Activated T-helper 1 cell treated with Interleukin-2 at 50 U/mL for 16 hours (primary cell): ENCODE measurements around the gene NAT14.
A peak's percentile ranks its signal among the peaks of the same experiment; 100 is the strongest.

Experiments
- DNase-seq: peaks from one replicate; pipeline ENCODE4 v3.0.0-alpha.2; 2020; ENCODE audit warnings: low read depth

Gene NAT14

DNA sequence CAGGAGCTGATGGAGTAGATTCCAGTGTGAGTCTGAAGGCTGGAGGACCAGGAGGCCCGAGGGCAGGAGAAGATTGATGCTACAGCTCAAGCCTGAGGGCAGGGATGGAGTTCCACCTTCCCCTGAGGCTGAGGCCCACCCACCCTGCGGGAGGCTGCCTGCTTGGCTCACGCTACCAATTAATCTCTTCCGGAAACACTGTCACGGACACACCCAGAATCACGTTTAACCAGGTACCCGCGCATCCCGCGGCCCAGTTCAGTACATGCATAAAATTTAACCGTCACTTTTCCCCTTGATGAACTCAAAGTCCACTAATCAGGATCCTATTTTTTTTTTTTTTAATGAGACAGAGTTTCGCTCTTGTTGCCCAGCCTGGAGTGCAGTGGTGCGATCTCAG lies 13.7 kb upstream of the NAT14 start:
- DNase-seq, result no peak

DNA sequence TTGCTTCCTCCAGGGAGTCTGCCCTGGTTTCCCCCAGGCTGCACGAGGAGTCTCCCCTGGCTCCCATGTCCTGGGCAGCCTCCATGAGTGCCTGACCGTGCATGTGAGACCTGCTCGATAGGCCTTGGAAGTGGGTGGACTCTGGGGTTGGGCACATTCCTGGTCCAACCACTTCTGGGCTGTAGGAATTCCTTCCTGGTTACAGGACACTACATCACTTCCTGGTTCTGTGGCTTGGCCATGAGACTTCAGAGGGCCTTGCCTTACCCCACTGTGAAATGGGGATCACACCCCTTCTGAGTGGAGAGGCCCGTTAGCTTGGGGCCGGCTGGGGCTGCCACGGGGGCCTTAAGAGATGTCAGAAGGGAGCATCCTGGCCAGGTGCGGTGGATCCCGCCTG lies 12.5 kb upstream of the NAT14 start:
- no peak for DNase-seq

DNA sequence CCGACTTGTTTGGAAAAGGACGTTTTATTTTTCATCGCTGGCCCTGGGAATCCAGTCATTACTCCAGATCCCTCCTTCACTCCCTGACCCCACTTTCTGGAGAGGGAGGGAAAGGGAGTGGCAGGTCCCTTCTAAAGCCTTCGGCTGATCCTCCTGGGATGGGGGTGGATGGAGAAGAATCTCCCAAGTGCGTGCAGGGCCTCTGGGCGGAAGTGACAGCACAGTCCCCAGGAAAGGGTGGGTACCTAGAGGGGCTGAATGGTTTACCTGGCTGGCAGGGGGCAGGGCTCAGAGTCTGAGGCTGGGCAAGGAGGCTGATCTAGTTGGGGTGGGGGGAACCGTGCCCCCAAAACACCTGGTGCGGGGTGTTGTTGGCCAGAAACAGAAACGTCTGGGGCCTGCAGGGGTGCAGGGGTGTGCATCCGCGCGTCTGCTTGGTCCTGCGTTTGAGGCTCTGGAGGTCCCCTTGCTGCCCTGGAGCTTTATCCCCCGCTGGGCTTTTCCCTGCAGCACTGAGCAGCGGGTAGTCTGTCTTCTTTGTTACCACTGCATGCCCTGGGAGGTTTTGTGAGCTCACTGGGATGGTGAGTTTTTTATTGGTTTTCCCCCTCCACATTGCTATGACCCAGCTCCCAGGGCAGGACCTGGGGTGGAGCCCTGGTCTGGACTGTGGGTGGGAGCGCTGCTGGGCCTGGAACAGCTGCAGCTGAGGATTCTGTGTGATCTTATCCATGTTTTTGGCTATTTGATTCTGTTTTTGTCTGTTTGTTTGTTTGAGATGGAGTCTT lies 11.6 kb upstream of the NAT14 start:
- no peak for DNase-seq

DNA sequence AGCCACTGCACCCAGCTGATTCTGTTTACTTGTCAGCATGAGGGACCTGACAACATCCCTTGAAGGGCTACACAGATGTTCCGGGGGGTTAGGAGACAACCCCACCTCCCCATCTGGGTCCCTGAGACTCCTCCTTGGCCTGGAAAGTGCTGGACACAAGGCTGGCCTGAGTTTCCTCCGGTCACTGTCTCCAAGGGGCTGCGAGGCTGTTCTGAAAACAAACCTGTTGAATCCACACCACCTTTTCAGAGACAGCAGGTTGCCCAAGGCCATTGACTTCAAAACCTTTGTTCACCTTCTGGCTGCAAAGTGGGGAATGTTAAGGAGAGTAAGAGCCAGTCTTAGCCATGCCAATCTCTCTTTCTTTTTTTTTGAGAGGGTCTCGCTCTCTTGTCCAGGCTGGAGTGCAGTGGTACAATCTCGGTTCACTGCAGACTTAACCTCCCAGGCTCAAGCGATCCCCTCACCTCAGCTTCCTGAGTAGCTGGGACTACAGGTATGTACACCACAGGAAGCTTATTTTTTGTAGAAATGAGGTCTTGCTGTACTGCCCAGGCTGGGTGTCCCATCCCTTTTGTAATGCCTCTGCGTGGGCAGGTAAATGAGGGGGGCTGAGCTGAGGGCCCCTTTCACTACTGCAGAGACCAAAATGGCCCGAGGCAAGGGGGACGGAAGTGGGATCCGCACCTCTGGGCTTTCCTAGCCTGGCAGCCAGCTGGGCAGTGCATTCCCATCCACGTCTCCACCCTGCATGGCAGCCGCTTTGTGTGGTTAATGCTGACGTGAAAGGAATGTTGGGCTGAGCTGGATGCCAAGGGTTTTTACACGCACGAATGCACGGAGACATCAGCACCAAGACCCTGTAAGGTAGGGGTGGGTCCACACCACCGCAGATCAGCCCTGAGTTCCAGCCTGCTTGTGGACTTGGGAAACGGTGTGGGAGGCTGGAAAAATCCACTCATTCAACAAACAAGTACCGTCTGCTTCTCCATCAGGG lies 10.4 kb upstream of the NAT14 start:
- DNase-seq, result no peak

DNA sequence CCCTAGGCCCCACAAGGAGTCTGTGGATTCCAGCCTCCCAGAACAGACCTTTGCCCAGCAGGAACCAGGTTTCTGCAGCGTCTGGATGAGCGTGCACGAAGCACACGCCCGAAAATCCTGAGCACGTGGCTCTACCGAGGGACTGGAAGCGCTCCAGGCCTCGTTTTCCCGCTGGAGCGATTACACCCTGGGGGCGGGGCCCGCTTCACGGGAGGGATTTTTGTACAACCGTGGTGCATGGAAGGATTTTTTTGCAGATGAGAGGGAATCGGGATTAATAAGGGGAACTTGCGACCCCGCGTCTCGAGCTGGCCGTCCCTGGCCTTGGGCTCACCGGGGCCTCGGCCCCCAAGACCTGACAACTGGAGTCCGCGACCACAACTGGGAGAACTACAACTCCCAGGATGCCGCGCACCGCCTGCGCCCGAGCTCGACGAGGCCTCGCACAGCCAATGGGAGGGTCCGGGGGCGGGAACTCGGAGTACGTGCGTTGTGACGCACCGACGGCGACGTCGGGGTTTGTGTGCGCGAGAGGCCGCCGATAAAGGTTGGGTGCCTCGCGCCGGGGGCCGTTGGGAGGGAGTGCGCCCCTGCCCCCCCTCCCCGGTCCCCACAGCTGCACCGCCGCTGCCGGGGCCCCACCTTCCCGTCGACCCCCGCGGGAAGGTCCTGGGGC lies 8.8 kb upstream of the NAT14 start, which contains the start of gene ZNF628:
Gene ZNF628 (plus strand): TSS at position 518 of the 676 bp plus-strand sequence. CDS start 3,294 bp downstream, outside the sequence.
- DNase-seq, result peak; percentile 97

DNA sequence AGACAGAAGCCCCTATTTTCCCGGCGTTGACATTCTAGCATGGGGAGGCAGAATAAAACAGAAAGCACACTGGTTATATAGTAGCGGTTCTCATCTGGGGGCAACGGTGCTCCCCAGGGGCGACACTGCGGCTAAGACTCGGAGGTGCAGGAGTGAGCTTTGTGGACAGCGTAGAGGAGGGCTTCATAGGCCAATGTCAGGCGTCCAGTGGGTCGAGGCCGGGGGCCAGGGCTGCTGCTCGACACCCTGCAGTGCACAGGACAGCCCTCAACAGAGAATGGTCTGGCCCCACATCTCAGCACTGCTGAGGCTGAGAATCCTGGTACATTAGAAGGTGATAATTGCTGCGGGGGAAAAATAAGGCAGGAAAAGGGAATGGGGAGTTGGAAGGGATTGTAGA lies 7.1 kb upstream of the NAT14 start:
- no peak for DNase-seq

DNA sequence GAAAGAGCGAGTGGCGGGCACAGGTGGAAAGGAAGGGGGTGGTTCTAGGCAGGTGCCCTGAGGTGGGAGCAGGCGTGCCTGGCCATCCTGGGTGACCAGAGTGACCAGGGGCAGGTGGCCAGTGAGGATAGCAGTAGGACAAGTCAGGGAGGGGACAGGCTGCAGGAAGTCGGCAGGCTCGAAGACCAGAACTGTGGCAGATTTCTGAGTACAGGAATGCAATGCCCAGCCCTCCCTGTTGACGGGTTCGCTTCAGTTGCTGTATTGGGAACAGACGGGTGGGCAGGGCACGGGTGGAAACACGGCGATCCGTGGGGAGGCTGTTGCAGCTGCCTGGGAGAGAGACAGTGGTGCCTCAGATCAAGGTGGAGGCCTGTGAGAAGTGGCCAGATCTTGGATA lies 6.6 kb upstream of the NAT14 start:
- no peak for DNase-seq

DNA sequence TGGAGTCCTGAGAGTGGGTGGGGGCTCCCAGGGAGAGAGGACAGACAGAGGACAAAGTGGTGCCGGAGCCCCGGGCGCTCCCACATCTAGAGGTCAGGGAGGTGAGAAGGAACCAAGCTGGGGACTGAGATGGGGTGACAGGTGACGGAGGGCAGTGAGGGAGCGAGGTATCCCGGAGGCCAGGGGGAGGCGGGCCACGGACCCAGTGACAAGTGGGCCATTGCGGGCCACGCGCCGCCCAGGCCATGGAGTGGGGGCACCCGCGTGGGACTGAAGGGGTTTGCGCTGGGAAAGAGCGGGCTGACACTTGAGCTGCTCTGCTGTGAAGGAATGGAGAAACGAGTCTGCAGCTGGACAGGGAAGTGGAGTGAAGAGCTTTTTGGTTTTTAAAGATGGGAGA lies 5.9 kb upstream of the NAT14 start:
- no peak for DNase-seq

DNA sequence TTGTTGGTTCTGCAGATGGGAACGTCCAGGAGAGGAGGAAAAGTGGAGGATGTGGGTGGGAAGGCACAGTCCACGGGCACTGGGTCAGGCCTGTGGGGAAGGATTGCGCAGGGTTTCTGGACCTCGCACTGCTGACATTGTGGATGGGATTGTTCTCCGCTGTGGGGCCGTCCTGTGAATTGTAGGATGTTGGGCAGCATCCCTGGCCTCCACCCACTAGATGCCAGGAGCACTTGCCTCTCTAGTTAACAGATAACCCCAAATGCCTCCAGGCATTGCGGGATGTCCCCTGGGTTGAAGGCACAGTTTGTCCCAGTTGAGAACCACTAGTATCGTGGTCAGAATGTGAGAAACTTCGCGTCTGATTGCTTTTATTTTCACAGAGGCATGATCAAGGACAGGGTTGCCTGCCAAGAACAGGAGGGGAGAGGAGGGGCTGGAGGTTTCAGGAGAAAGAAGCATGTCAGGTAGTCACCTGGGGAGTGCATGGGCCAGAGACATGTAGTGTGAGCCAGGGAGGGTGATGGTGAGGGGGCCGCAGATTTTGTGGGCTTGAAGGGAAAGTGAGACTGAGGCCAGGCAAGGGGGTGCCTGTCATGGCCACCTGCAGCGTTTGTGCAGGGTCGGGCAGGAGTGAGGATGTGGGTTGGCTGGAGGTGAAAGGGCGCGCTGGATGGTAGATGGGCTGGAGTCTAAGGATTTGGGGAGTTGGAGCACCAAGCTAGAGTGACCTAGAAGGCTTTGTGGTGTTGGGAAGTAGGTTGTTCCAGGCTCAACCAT lies 5.3 kb upstream of the NAT14 start:
- no peak for DNase-seq

DNA sequence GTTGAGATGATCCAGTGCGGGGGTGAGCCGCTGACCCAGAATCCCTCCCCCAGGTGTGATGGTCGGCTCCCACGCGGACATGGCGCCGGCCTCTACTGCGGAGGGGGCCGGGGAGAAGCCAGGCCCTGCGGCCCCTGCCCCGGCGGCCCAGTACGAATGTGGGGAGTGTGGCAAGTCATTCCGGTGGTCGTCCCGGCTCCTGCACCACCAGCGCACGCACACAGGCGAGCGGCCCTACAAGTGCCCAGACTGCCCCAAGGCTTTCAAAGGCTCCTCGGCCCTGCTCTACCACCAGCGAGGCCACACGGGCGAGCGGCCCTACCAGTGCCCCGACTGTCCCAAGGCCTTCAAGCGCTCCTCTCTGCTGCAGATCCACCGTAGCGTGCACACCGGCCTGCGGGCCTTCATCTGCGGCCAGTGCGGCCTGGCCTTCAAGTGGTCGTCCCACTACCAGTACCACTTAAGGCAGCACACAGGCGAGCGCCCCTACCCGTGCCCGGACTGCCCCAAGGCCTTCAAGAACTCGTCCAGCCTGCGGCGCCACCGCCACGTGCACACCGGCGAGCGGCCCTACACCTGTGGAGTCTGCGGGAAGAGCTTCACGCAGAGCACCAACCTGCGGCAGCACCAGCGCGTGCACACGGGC lies 3.7 kb upstream of the NAT14 start:
- no peak for DNase-seq

DNA sequence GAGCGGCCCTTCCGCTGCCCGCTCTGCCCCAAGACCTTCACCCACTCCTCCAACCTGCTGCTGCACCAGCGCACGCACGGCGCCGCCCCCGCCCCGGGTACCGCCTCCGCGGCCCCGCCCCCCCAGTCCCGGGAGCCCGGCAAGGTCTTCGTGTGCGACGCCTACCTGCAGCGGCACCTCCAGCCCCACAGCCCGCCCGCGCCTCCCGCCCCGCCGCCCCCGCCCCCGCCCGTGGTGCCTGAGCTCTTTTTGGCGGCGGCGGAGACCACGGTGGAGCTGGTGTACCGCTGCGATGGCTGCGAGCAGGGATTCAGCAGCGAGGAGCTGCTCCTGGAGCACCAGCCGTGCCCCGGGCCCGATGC lies 3.2 kb upstream of the NAT14 start:
- DNase-seq, result no peak

DNA sequence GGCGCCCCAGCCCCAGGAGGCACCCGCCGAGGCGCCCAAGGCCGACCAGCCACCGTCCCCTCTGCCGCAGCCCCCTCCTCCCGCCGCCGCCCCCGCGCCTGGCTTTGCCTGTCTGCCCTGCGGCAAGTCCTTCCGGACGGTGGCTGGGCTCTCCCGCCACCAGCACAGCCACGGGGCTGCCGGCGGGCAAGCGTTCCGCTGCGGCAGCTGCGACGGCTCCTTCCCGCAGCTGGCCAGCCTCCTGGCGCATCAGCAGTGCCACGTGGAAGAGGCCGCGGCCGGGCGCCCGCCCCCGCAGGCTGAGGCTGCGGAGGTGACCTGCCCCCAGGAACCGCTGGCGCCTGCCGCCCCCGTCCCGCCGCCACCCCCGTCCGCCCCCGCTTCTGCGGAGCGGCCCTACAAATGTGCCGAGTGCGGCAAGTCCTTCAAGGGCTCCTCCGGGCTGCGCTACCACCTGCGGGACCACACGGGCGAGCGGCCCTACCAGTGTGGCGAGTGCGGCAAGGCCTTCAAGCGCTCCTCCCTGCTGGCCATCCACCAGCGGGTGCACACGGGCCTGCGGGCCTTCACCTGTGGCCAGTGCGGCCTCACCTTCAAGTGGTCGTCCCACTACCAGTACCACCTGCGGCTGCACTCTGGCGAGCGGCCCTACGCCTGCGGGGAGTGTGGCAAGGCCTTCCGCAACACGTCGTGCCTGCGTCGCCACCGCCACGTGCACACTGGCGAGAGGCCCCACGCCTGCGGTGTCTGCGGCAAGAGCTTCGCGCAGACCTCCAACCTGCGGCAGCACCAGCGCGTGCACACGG lies 2.6 kb upstream of the NAT14 start:
- DNase-seq, result no peak

DNA sequence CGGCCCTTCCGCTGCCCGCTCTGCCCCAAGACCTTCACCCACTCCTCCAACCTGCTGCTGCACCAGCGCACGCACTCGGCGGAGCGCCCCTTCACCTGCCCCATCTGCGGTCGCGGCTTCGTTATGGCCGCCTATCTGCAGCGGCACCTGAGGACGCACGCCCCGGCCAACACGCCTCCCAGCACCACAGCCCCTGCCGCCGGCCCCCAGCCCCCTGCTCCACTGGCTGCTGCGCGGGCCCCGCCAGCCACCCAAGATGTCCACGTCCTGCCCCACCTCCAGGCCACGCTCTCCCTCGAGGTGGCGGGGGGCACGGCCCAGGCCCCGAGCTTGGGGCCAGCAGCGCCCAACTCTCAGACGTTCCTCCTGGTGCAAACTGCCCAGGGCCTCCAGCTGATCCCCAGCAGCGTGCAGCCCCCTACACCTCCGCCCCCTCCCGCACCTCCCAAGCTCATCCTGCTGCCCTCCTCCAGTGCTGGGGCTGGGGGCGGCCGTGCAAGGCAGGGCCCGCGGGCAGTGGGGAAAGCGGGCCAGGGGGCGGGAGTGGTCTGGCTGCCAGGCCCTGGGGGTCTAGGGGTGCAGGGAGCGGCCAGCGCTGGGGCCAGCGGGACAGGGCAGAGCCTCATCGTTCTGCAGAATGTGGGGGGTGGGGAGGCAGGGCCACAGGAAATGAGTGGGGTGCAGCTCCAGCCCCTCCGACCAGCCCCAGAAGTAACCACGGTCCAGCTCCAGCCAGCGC lies 1.9 kb upstream of the NAT14 start:
- DNase-seq, result no peak

DNA sequence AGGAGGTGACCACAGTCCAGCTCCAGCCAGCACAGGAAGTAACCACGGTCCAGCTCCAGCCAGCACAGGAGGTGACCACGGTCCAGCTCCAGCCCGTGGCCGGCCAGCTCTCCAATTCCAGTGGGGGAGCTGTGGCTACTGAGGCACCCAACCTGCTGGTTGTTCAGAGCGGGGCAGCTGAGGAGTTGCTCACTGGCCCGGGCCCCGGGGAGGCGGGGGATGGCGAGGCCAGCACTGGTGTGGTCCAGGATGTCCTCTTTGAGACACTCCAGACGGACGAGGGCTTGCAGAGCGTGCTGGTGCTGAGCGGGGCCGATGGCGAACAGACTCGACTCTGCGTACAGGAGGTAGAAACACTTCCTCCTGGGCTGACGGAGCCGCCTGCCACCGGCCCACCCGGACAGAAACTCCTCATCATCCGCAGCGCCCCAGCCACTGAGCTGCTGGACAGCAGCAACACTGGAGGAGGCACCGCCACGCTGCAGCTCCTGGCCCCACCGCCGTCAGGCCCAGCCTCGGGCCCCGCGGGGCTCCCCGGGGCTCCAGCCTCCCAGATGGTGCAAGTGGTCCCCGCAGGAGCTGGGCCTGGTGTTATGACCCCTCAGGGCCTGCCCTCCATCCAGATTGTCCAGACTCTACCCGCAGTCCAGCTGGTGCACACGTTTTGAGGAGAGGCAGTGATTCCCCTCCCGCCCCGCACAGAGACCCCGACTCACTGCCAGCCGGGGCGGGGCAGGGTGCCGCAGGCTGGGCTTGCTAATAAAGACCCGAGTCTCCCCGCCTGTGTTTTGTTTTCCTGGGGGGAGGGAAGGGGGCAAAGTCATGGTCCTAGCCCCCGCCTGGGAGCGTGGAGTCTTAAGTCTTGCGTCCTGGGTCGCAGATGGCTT lies 1.0 kb upstream of the NAT14 start:
- no peak for DNase-seq

DNA sequence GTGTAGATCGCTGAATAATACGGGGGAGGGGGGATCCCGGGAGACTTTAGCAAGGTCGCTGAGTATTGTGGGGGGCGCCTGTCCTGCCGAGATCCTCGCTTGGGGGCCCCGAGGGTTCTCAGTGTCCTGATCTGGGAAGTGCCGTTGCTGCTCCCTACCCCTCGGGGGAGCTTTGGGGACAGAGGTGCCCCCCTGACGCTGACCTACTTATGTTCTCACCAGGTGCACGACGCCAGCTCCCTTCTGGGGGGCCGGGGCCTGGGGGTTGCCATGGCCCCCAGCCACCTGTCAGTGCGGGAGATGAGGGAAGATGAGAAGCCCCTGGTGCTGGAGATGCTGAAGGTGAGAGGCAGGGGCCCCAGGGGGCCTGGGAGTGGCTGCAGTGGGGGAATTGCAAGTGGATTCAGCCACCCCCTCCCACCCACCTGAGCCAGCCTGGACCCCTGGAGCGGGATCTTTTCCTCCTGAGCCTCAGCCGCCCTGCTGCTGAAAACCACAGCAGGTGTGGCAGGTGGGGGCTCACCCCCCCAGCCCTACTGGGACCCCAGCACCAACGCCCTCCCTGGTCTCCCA lies 537 bp downstream of the NAT14 start:
- DNase-seq, result no peak

DNA sequence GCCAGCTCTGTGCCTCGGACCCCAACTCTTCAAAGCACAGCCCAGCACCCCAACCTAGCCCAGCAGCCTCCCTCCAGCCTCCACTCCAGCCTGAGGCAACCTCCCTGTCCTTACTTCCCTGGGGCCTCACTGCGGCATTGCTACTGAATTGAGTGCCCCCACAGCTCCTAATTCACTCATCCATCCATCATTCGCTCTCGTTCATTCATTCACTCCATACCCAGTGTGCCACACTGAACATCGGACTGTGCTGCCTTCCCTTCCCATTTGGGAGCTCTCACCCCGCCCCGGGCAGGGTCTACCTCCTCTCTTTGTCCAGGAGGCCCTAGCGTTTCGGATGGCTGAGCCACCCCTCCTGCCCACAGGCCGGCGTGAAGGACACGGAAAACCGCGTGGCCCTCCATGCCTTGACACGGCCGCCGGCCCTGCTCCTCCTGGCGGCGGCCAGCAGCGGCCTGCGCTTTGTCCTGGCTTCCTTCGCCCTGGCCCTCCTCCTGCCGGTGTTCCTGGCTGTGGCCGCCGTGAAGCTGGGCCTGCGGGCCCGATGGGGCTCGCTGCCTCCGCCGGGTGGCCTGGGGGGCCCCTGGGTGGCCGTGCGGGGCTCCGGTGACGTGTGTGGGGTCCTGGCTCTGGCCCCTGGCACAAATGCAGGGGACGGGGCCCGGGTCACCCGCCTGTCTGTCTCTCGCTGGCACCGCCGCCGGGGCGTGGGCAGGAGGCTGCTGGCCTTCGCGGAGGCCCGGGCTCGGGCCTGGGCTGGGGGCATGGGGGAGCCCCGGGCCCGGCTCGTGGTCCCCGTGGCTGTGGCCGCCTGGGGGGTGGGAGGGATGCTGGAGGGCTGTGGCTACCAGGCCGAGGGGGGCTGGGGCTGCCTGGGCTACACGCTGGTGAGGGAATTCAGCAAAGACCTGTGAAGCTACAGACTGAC lies 1.3 kb downstream of the NAT14 start:
- no peak for DNase-seq
